ENCODE data around the gene CDC42EP2.

Gene CDC42EP2

DNA sequence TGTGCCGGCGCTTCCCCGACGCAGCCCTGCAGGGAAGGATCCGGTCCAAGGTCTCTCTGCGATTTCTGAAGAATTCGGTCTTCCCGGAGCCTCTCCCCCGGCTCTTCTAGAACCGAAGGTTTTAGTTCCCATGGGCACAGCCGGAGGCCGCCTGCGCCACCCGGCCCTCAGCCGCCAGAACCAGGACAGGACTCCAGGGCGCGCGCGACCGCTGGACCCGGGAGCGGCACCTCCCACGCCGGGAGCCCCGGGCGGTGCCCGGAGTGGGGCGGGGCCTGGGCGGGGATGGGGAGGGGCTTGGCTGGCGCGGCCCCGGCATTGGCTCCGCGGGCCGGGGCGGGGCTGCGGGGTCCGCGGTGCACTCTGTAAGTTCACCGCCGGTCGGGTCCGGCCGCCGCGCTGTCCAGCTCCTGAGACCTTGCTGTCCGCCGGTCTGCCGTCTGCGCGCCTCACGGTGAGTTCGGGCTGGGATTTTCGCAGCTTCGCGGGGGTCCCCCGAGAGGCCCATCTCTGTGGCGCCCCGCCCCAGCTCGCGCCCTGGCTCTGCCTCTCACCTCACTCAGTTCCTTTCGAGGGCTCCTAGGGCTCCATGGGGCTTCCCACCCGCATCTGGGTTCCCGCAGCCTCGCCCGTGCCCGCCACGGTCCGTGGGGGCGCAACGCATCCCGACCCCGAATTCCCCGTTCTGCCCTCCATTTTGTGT, at the start of gene CDC42EP2:
TSS of gene CDC42EP2 (plus strand) at position 366 of the 703 bp plus-strand sequence. CDS start 6,033 bp downstream, outside the sequence.
- no peak for DNase-seq (ENCODE audit: low read depth)

DNA sequence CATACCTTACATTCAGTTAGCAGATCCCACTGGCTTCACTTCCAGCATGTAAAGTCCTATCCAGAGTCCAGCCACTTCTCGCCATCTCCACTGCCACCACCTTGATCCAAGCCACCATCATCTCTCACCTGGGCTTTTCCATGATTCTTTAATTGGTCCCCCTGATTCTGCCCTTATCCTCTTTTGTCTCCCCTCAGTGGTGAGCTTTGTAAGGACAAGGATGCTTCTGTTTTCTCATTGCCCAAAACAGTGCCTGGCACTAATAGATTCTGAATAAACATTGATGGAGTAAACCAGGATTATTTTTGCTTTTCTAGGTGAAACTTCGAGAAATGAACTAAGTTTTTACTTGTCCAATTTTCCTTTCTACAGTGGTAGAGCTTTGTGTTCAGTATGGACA, 48.5 kb upstream of the CDC42EP2 start:
- no peak for DNase-seq (ENCODE audit: low read depth)

DNA sequence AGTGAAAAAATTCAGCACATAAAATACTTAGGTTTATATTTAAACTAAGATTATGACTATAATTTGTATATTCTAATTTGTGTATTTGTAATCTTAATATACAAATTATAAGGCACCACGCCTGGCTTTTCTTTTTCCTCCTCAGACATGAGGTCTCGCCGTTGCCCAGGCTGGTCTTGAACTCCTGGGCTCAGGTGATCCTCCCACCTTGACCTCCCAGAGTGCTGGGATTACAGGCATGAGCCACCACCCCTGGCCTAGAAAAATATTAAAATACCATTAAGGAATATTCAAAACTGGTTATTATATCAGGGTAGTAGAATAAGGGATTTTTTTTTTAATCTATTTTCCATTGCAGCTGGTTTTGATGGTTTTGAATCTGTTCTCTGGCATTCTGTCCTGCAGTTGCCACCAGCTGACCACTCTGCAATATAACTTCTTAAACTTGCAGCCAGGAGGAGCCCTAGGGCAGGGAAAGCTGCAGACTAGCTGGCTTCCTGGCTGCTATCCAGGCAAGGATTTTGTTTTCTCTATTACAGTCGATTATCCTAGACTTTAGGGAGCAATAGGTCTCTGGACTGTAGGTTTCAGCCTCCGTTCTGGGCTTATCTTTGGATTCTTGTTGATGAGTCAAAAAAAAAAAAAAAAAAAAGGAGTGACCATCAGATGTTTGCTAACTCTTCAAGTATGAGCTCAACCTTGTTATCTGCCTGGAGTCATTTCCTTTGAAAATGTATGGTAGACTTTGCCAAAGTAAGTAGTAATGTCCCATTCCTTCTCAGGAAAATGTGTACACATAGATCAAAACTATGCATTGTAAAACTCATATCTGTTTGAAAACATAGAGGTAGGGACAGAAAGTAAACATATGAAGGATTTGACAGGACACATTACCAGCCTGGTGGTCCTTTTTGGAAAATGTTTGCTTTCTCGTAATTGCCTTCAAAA, 39.7 kb upstream of the CDC42EP2 start:
- peak; percentile 98 for DNase-seq (ENCODE audit: low read depth)

DNA sequence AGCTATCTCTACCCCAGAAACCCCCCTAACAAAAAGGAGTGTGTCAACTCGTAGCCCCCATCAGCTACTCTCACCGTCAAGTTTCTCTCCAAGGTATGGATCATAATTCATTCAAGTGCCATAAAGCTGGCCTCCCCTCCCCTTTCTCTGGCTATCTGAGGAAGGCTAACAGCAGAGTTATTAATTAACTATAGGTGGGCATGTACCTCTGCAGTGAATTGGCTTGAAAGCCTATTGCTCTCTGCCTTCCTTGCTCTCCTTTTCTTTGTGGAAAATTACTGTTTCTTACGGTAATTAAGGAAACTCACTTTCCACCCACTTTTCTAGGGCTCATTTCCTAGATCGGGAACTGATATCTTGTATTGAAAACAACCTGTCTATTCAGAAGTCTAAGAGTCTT, 38.8 kb upstream of the CDC42EP2 start:
- DNase-seq (ENCODE audit: low read depth) = no peak

DNA sequence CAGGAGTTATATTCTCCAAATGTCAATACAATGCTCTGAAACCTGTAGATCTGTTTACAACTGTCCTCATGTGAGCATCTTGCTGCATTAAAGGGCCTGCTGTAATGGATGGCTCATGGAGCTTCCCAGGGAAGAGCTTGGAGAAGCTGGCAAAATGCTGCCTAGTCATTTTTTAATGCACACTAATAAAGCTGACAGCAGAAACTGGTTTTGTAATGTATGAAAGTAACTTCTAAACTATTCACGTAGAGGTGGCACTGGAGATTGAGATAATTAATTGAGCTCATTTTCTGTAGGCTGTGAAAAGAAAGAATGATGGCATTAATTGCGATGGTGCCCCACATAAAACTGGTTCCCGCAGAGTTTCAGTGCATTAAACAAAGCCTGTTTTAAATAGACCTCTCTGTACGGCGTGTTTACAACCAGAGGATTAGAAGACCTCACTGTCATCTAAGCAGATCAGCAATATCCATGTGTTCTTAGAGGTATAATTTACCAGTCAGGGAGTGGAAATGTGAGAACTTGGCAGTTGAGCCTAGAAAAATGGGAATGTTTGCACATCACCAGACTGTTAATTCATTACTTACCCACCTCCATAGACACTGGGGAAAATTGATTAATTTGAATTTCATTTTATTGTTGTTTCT, 36.9 kb upstream of the CDC42EP2 start:
- no peak for DNase-seq (ENCODE audit: low read depth)

DNA sequence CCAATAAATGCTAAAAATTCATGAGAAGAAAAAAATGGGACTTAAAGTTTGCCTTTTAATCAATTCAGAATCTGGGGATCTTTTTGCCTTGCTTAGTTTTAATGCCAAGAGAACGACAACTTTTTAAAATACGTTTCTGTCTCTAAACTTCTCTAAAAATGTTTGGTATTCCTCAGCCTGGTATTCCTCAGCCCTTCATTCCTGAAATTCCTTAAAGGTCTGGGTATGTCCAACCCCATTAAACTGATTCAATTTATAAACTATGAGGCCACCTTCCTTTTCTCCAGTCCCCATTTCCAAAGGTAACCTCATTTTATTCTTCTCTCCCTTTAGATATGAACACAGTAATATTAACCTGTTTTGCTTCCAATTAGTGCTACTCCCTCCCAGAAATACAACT, 36.3 kb upstream of the CDC42EP2 start:
- no peak for DNase-seq (ENCODE audit: low read depth)

- no peak for DNase-seq (ENCODE audit: low read depth)
Observed at GRCh38 chr11:65279279-65279678, 35.4 kb upstream of the CDC42EP2 start.

GRCh38 chr11:65279741-65280440, 34.8 kb upstream of the CDC42EP2 start:
- peak; percentile 85 for DNase-seq (ENCODE audit: low read depth)

GRCh38 chr11:65280646-65281045, 34.0 kb upstream of the CDC42EP2 start:
- DNase-seq (ENCODE audit: low read depth) = no peak

DNA sequence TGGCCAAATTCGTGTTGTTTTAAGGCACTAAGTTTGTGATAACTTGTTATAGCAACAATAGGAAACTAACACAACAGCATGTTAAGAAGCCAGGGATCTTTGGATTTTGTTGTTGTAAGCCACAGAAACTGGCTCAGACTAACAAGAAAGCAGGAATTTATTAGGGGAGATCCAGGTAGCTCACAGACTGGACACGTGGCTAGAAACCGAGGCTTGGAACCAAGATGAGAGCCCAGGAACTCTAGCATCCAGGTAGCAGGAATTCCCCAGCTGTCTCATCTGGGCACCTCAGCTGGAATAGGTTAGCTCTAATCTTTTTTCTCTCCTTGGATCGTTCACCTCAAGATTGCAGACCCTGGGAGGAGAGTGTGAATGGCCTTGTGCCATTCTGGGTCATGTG, 28.0 kb upstream of the CDC42EP2 start:
- no peak for DNase-seq (ENCODE audit: low read depth)

GRCh38 chr11:65287601-65288000, 27.1 kb upstream of the CDC42EP2 start:
- DNase-seq (ENCODE audit: low read depth) = no peak

GRCh38 chr11:65288706-65289536, 25.7 kb upstream of the CDC42EP2 start:
- no peak for DNase-seq (ENCODE audit: low read depth)

GRCh38 chr11:65290448-65291165, 24.1 kb upstream of the CDC42EP2 start:
- peak; percentile 88 for DNase-seq (ENCODE audit: low read depth)

DNA sequence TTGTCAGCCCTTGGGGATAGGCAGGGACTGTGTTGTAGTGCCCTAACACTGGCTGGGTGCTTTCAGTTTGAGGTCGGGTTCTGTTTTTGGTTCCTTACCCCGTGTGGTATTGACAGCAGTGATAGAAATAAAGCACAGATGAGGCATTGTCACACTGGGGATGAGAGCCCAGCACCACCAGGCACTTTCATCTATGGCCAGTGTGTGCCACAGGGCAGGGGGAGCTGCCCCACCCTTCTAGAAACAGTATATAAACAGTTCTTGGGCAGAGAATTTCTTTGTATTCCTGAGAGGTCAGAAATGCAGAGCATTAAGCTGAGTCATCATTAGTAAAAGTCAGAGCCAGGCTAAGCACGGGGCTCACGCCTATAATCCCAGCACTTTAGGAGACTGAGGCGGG, 23.1 kb upstream of the CDC42EP2 start:
- no peak for DNase-seq (ENCODE audit: low read depth)

DNA sequence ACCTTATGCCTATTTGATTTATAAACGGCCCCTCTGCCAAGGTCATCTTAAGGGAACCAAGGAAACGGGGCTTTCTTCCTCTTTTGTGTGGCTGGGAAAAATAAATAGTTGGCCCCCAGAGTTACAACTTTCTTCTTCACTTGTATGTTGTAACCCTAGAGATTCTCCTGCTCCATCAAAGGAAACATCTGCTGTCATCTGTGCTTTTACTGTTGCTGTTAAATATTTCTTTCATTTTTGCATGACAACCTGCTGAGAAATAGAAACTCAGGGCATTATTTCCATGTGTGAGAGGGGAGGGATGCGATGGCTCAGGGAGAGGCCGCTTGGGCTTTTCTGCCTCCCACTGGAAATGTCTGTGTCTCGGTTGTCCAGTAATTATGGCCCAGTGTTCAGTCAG, 21.8 kb upstream of the CDC42EP2 start:
- DNase-seq (ENCODE audit: low read depth) = no peak

DNA sequence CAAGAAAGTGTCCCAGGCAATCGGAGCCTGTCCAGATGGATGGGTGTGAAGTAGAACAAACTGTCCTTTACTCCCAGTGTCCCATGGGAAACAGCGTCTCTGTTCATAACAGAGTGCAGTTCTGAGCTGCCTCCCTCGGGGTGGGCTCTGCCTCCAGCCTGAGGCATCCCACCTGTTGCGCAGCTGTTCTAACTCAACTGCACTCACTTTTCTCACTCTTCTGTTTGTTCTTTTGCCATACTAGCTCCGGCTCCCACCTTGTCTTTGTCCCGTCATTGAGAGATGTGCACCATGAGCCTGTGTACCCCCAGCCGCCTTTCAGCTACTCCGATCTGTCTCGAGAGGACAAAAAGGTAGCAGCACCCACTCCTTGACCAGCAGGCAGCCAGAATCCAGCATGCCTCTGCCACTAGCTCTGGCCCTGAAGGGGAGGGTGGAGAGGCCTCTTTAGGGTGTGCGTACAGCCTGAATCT, 20.7 kb upstream of the CDC42EP2 start:
- no peak for DNase-seq (ENCODE audit: low read depth)

- DNase-seq (ENCODE audit: low read depth) = no peak
Observed at GRCh38 chr11:65295001-65295400, 19.7 kb upstream of the CDC42EP2 start.

GRCh38 chr11:65295571-65296341, 18.9 kb upstream of the CDC42EP2 start:
- DNase-seq (ENCODE audit: low read depth) = no peak

GRCh38 chr11:65297026-65297672, 17.5 kb upstream of the CDC42EP2 start:
- DNase-seq (ENCODE audit: low read depth) = no peak
